Keratinocyte (primary cell): ENCODE measurements around the gene GRIA2.

Experiments
- EZH2 ChIP-seq: IDR thresholded peaks from one replicate; pipeline ENCODE4 v1.6.1; 2012; ENCODE audit warnings: inconsistent platforms, mild to moderate bottlenecking, low read length, moderate library complexity
- TF ChIP-seq, protein P1 (sequence below), 3 experiments: IDR thresholded peaks in 1 of 3; conservative IDR thresholded peaks in 1 of 3; optimal IDR thresholded peaks in 1 of 3; 2 replicates in 2 of 3; 3 replicates in 1 of 3; pipeline versions ENCODE3 to v1.5.1; 2011; ENCODE audit warnings: low read length in 3 of 3, mild to moderate bottlenecking in 3 of 3, moderate library complexity in 2 of 3, control low read depth in 1 of 3, inconsistent platforms in 1 of 3; ENCODE audit not compliant: insufficient read depth in 2 of 3; ENCODE audit errors: extremely low read depth in 1 of 3

DNA sequence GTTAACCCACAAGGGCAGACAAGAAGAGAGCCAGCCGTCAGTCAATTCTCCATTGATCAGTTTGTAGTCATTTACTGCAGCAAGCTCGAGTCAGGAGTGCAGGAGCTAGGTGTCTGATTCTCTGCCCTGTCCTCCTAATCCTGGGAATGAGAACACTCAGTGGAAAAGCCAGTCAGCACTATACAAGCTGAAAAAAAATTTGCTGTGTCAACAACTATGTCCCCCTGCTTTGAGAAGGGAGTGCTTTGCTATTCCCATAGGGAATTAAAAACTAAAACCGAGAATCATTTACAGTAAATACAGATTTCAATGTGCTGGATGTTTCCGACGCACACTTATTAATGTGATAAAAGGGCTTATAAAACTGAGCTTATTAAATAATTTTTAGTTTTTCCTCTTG, 84.2 kb downstream of the GRIA2 start:
- TF ChIP-seq EZH2 = no peak
- TF ChIP-seq, protein P1, sequence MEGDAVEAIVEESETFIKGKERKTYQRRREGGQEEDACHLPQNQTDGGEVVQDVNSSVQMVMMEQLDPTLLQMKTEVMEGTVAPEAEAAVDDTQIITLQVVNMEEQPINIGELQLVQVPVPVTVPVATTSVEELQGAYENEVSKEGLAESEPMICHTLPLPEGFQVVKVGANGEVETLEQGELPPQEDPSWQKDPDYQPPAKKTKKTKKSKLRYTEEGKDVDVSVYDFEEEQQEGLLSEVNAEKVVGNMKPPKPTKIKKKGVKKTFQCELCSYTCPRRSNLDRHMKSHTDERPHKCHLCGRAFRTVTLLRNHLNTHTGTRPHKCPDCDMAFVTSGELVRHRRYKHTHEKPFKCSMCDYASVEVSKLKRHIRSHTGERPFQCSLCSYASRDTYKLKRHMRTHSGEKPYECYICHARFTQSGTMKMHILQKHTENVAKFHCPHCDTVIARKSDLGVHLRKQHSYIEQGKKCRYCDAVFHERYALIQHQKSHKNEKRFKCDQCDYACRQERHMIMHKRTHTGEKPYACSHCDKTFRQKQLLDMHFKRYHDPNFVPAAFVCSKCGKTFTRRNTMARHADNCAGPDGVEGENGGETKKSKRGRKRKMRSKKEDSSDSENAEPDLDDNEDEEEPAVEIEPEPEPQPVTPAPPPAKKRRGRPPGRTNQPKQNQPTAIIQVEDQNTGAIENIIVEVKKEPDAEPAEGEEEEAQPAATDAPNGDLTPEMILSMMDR (optimal IDR thresholded peaks at IDR 0.05 in 1 of 3, IDR thresholded peaks at IDR 0.05 in 1 of 3, conservative IDR thresholded peaks at IDR 0.05 in 1 of 3; ENCODE audit: extremely low read depth in 1 of 3, insufficient read depth in 2 of 3, low read length in 3 of 3) = no peak
